Measurements from ENCODE around the gene SLBP. TPM values are rescaled to one million over a fixed set of nuclear protein-coding genes. Genes with fewer than 3 reads are reported as not detected.

SLBP gene
- total and polyA plus RNA-seq, 2 of the 8 experiments (the other 6 are each of a cell fraction or from before 2014, with no cell fraction given) = 44.1 to 49.0 TPM

- TF ChIP-seq CHD7 (IDR thresholded peaks at IDR 0.05; ENCODE audit: insufficient replicate concordance, low read length) (no peak), TAF1 (IDR thresholded peaks at IDR 0.05; ENCODE audit: low read depth, low read length) (no peak), EGR1 (IDR thresholded peaks at IDR 0.05; ENCODE audit: borderline replicate concordance, low read depth, low read length) (no peak)
Observed at GRCh38 chr4:1652088-1652487, 60.0 kb downstream of the SLBP start (continued).

Measured in H1 (cell line).